Right lung (tissue), 5 donors: ENCODE results near the gene BRD2. TPM values are rescaled to one million over a fixed set of nuclear protein-coding genes. Genes with fewer than 3 reads are reported as not detected.
A peak's percentile ranks its signal among the peaks of the same experiment; 100 is the strongest.

Experiments
- DNase-seq, 2 donors: peaks; one replicate each; pipeline ENCODE4 v3.0.0-alpha.2; 2013
- polyA plus RNA-seq, 5 donors: library from polyadenylated mRNA; unstranded; fragments of 120-200 nt; gene quantifications; one replicate each; pipeline versions ENCODE4 v1.2.1 to v1.2.3, GENCODE V29; 2013; ENCODE audit warnings: inconsistent platforms in 1 of 5, low replicate concordance in 1 of 5; ENCODE audit not compliant: insufficient read length in 5 of 5, insufficient read depth in 1 of 5

Gene BRD2
- polyA plus RNA-seq, 5 donors: 288 to 321 (median 308) TPM

DNA sequence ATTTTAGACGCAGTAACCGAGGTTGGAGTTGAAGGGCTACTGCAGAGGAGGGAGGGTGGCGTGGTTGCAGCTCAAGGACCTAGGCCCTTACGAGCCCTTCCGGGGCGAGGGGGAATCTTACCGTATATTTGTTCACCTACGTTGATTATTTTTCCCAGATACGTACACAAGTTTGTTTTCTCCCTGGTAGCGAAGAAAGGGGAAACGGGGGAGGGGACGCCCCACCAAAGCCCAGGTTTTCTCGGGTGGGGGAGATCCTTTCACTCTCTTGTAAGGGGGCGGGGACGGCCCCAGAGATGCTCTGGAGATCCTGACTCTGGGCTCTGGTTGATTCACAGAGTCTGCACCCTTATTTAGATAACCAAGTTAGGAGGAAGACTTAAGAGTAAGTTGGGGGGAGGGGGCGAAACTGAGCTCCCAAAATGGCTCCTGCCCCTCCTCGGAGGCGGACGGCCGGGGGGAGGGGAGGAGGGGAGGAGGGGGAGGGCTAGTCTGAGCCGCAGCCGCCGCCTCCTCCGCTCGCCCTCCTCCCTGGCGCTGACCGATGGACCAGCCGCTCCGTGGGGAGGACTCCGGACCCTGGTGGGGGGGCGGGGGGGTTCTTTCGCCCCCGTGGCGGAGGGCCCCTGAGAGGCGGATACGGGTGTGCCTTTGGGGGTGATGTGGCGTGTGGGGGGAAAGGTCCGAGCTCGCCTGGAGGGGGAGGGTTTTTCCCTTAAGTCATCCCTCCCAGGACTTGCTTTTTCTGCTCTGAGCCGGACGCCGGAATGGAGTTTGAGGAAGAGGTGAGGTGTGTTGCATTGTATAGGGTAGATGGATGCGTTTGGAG, 2.2 kb downstream of the BRD2 start:
- DNase-seq: peak; percentile 86 to 88

DNA sequence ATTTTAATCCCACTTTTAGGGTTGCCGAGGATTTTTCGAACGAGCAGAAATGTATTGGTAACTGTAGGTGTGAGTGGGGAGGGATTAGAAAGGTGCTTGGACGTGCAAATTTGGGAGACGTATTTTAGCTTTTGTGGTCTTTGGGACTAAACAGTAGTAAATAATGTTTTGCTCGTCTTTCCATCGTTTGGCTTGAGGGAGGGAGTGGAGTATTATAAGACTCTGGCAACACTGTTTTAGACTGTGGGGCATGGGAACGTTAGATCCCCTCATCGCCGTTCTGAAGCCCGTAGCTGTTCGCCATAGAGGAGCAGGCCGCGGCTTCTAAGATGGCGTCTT, 2.8 kb downstream of the BRD2 start:
- no peak for DNase-seq

DNA sequence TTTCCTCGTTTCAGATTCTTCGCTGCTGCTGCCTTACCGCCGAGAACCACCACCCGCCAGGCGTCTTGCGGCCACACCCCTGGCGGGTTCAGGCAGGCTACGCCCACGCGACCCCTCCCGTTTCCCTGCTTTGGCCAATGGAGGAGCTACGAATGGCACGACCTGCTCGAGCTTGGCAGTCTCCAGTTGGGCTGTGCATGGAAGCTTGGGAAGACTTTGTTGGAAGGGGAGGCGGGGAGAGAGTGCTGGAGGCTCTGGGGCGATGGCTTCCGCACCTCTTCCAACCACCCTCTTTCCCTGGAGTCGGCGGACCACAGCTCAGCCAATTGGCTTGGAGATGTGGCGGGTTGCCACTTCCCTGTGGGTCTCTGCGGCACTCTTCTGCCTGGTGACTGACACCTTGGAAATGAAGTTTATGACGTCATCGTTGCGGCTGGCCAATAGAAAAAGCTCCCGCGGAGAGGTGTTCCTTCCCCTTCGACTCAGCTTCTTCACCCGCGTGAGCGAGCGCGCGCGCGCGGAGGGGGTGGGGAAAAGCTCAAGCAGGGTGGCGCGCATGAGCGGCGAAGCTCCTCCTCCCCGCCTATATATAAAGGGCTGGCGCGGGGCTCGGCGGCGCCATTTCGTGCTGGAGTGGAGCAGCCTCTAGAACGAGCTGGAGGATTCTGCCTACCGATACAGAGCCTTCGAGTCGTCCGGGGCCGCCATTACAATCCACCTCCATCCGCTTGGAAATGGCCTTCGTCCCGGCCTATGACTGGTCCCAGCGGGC, 3.4 kb downstream of the BRD2 start:
- DNase-seq: peak; percentile 100

DNA sequence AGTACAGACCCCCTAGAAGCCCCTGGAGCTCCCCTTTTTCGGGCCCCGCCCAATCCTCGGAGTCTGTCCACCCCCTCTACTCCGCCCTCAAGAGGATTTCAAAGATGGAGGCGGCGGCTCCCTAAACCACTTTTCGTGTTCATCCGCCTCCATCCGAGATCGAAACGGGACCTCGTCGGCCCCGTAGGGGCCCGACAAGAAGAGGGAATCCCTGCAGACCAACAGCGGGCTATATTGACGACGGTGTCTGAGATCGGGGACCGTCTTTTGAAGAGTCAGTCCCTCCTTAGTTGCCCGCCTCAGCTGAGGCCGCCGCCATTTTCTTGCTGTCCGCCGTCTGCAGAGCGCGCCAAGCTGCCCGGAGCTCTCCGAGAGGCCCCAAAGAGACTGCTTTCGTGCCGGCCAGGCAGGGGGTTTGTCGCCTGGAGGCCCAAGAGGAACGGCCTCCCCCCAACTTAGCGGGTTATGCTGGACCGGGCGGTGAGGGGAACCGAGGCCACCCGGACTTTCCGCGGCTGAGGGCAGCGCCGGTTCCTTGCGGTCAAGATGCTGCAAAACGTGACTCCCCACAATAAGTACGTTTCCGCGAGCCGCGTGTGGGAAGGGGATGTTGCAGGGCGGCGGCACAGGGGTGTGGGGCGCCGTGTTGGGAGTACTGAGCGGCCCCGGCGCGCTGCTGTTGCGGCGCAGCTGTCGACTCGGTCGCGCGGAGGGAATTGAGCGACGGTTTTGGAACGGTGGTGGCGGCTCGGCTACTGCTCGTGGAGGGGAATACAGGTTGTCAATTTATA, 4.2 kb downstream of the BRD2 start:
- DNase-seq: no peak

DNA sequence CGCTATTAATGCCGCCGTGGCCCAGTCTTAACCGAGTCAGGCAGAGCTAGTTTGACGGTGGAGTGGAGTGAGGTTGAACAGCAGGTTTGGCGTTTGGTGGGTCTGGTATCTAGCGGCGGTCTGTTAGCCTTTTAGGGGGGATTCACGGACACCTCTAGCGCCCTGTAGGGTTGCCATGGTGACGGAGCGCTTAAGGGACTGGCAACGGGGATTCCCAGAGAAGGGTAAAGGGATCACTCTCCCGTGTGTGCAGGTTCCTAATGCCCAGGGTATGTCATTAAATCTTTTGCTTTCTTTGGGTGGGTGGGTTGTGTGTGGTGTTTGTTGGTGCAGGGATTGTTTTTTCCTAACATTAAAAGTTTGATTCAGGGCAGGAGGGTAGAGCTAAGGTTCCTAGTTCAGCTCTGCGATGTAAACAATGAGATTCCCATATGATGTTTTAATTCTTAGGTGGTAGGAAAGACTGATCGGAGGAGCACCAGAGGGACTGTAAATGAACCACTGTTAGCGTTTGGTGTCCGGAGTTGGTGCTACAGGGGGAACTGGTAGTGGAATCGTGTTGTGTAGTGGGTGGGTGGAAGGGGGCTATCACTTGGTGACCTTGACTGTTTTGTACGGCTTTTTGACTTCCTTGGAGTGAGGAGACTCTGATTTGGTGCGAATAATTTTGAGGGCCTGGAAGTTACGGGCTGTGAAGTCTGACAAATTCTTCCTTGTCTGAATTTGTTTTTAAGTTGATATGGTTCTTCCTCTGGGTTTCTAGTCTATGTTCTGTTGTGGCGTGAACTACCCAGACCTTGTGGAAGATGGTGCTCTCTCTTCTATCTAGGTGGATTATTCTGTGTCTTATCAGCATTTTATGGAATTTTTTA, 5.0 kb downstream of the BRD2 start:
- DNase-seq: no peak

DNA sequence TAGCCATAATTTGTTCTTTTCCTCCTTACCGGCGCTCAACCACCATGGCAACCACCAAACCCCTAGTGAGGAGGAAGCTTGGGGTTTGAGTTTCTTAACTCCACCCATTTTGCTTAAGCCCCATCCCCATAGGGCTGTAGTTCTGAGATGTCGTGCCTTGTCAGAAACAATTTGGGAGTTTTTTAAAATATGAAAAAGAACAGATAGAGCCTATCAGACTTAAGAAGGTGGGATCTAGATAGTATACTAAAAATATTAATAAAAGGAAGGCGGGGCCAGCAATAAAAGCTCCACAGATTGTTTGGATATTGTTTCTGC, 5.6 kb downstream of the BRD2 start:
- no peak for DNase-seq

DNA sequence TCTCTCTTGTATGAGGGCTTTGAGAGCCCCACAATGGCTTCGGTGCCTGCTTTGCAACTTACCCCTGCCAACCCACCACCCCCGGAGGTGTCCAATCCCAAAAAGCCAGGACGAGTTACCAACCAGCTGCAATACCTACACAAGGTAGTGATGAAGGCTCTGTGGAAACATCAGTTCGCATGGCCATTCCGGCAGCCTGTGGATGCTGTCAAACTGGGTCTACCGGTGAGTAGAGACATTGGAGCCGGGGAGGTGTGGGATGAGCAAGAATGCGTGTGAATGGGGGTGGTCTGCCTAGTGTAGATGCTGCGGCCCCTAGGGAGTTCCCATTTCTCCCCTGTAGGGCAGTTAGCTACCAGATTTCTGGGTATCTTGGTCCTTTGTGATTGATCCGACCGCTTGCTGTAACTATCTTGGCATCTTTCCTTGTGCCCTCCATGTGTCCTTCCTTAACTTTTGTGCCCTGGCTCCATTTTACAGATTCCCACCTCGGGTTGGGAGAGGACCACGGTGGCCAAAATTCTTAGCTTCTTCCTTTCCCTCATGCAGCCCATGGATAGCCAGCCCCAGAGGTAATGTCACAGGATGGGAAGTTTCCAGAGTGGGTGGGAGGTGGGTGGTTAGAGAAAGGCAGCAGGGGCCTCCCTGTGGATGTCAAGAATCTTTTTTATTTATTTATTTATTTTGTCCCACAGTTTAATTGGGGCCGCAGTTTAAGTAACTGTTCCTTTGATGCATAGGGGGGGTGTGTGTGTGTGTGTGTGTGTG, 6.3 kb downstream of the BRD2 start:
- DNase-seq: no peak

DNA sequence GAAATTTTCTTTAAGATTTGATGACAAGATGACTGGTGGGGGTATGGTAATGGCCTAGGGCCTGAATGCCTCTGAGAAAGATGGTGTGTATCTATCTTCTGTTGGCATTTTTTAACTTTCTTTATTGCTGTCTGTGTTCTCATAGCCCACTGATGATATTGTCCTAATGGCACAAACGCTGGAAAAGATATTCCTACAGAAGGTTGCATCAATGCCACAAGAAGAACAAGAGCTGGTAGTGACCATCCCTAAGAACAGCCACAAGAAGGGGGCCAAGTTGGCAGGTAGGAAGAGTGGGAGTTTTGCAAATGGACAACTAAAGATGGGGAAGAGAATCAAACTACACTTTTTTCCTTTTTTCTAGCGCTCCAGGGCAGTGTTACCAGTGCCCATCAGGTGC, 7.5 kb downstream of the BRD2 start:
- no peak for DNase-seq

DNA sequence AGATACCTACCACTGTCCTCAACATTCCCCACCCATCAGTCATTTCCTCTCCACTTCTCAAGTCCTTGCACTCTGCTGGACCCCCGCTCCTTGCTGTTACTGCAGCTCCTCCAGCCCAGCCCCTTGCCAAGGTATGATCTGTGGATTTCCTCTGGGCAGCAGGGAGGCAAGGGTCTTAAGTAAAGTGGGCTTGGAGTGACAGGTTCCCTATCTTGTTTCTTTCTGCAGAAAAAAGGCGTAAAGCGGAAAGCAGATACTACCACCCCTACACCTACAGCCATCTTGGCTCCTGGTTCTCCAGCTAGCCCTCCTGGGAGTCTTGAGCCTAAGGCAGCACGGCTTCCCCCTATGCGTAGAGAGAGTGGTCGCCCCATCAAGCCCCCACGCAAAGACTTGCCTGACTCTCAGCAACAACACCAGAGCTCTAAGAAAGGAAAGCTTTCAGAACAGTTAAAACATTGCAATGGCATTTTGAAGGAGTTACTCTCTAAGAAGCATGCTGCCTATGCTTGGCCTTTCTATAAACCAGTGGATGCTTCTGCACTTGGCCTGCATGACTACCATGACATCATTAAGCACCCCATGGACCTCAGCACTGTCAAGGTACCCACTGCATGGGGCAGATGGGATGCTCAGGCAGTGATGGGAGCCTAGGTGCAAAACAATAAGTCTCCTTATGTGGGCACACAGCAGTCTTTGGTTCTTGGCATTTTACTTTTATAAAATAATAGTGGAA, 8.1 kb downstream of the BRD2 start:
- no peak for DNase-seq

DNA sequence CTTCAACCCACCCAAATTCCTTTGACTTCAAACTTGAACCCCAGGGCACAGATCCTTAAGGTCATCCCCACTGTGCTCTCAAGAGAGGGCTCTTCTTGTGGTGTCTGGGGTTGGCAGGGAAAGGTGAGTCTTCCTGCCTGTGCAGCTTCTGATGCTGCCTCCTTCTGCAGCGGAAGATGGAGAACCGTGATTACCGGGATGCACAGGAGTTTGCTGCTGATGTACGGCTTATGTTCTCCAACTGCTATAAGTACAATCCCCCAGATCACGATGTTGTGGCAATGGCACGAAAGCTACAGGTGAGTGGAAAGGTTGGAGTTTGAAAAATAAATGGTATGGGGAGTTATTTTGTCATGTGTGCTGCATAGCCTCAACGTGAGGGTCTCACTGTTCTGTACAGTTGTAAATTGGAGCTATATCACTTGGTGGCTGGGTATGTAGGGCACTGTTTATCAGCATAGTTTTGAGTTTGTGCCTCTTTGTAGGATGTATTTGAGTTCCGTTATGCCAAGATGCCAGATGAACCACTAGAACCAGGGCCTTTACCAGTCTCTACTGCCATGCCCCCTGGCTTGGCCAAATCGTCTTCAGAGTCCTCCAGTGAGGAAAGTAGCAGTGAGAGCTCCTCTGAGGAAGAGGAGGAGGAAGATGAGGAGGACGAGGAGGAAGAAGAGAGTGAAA, 9.0 kb downstream of the BRD2 start:
- no peak for DNase-seq

DNA sequence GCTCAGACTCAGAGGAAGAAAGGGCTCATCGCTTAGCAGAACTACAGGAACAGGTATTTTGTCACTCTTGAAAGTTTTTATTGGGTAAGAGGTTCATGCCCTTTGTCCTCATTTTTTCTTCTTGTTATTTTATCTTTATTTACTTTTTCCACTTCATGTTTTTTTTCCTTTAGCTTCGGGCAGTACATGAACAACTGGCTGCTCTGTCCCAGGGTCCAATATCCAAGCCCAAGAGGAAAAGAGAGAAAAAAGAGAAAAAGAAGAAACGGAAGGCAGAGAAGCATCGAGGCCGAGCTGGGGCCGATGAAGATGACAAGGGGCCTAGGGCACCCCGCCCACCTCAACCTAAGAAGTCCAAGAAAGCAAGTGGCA, 9.5 kb downstream of the BRD2 start:
- no peak for DNase-seq

DNA sequence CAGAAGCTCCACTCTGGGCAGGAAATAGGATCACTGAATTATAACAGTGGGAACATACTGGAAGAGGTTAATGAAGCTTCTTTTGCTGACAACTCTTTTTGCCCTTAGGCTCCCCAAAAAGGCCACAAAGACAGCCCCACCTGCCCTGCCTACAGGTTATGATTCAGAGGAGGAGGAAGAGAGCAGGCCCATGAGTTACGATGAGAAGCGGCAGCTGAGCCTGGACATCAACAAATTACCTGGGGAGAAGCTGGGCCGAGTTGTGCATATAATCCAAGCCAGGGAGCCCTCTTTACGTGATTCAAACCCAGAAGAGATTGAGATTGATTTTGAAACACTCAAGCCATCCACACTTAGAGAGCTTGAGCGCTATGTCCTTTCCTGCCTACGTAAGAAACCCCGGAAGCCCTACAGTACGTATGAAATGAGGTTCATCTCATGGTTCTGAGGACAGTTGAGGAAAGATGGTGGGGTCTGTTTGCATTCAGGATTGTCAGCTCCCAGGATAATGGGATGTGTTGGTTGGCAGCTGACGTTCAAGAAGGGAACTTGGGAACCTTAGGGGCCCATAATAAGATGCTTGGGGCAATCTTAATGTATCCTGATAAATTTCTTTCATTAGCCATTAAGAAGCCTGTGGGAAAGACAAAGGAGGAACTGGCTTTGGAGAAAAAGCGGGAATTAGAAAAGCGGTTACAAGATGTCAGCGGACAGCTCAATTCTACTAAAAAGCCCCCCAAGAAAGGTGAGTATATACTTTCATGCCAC, 11.5 kb downstream of the BRD2 start:
- DNase-seq: no peak

DNA sequence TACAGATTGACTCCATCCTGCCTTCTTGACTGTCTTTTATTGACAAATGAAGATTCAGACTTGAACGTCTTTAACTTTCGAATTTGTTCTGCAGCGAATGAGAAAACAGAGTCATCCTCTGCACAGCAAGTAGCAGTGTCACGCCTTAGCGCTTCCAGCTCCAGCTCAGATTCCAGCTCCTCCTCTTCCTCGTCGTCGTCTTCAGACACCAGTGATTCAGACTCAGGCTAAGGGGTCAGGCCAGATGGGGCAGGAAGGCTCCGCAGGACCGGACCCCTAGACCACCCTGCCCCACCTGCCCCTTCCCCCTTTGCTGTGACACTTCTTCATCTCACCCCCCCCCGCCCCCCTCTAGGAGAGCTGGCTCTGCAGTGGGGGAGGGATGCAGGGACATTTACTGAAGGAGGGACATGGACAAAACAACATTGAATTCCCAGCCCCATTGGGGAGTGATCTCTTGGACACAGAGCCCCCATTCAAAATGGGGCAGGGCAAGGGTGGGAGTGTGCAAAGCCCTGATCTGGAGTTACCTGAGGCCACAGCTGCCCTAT, 12.2 kb downstream of the BRD2 start:
- DNase-seq: no peak

DNA sequence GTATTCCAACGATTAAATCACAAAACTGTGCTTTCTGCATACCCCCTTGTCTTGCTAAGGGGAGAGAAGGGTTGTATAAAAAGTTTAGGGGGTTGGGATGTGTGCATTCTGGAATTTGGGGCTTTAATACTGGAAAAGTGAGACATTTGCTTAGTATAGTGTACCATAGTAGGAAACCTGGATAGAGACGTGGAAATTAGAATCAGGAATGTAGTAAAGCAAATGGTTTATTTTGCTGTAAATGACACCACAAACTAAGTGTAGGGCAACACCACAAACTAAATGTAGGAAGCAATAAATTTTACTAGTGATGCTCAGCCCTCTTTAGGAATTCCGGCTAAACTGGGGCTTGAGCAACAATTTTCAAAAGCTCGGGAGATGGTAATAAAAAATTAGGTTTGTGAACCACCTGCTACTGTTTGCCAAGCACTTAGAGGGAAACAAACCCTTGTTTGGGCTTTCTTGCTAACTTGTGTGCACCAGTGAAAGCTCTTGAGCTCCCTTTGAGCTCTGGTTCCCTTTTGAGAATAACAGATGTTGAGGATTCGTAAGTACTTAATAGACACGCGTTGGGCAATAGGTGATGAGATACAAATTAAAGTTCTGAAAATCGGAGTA, 13.8 kb downstream of the BRD2 start:
- DNase-seq: peak in 1 of 2 donors; percentile 25

DNA sequence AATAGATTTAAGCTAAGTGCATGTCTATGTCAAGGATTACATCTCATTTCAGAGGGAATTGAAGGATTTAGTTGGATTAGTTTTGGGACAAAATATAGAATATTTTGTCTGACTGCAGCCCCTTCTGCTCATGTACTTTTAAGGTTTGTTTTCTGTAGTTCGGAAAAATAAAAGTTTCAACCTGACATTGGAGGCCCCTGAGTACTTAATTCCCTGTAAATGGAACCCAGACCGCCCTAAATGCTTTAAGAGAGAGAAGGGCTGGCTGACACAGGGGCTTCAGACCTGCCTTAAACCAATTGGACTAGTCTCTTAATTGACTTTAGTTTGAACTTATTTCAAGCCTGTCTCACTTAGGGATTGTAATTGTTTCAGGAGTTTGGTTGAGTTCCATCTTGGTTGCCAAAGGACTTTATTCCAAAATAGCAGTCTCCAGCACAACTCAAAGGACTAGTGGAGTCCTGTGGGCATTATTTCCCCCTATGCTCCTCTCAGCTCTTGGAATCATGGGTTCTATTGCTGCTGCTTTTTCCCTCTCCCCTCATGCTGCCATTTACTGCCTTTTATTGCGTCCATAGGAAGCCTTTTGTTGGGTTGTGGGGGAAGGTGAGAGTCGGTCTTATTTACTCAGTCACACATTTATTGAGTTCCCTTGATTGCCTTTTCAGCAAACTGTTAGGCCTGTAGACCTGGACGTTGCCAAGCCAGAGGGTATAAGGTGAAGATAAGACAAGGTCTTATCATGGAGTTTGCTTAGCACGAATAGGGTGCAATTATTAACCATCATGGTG, 14.5 kb downstream of the BRD2 start:
- DNase-seq: no peak

DNA sequence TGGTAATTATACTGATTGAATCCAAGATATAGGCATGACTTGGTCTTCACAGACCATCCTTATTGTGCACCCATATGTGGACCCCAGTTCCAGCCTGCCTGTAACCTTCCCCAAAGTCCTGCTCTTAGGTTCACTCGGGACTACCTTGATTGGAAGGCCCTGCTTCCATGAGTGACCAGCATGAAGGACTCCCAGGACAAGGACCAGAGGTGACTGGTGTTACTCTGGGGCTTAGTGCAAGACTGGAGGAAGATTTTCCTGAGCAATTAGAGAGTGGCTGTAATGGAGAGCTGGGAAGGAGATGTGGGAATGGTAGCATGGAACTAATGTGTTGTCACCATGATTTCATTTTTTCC, 15.1 kb downstream of the BRD2 start:
- no peak for DNase-seq

DNA sequence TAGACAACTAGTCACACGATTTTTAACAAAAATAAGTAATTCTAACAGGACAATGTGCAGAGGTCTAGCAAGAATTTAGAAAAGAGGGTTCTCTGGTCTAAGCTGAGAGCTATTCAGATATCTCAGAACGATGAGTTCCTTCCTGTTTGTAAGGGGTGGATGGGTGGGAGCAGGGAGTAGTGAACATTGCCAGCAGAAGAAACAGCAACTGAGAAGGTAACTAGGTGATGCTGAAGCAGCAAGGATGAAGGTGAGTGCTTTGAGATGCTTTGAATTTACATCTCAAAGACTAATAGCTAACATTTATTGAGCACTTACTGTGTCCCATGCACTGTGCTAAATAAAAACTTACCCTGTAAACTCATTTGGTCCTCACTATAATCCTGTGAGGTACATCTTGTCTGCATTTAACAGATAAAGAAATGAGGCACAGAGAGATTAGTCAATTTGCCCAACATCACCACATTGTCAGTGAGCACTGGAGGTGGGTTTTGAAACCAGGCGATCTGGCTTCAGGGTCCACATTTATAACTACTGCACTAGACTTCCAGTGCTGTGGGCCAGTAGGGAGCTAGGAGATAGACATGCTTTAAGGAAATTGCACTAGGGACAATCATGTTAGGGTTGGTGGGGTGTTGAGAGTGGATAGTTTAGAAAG, 15.7 kb downstream of the BRD2 start:
- DNase-seq: no peak
